GM13976 (cell line): Measurements from ENCODE around the gene PLCH1.
A peak's percentile ranks its signal among the peaks of the same experiment; 100 is the strongest.

Experiments used
- DNase-seq: peaks from one replicate; pipeline ENCODE4 v3.0.0; 2012; ENCODE audit warnings: low spot score
- CTCF ChIP-seq: IDR thresholded peaks from 2 replicates; pipeline ENCODE4 v1.5.1; 2012; ENCODE audit warnings: borderline replicate concordance, mild to moderate bottlenecking; ENCODE audit not compliant: insufficient read depth; ENCODE audit errors: extremely low read depth, missing control alignments, control extremely low read depth
- in situ Hi-C: fragments of 300-500 bp; cut with MboI; formaldehyde crosslinking; loops from one replicate; pipeline ENCODE4 v1.12.0; 2022; ENCODE audit warnings: low sequenced_read_pairs, mixed read lengths, inconsistent platforms; ENCODE audit not compliant: unreplicated experiment

The PLCH1 gene

GRCh38 chr3:155739154-155739553, 5.7 kb downstream of the PLCH1 start:
- no peak for TF ChIP-seq CTCF
- in situ Hi-C loops: no loop called here
- DNase-seq: no peak

- no peak for TF ChIP-seq CTCF
- in situ Hi-C loops: no loop called here
Measured at GRCh38 chr3:155738580-155739076, 6.2 kb downstream of the PLCH1 start.

GRCh38 chr3:155737844-155738460, 6.9 kb downstream of the PLCH1 start:
- in situ Hi-C loops: no loop called here
- no peak for TF ChIP-seq CTCF
- peak; percentile 35 for DNase-seq

More at GRCh38 chr3:155738580-155739076, 6.2 kb downstream of the PLCH1 start:
- DNase-seq: no peak

- TF ChIP-seq CTCF: no peak
- in situ Hi-C loops: no loop called here
- no peak for DNase-seq
Measured at GRCh38 chr3:155736381-155736780, 8.5 kb downstream of the PLCH1 start.

- in situ Hi-C loops: no loop called here
- DNase-seq: no peak
- TF ChIP-seq CTCF: no peak
Measured at GRCh38 chr3:155730843-155731242, 14.0 kb downstream of the PLCH1 start.

- no peak for TF ChIP-seq CTCF
- in situ Hi-C loops: no loop called here
- no peak for DNase-seq
Measured at GRCh38 chr3:155727836-155728235, 17.0 kb downstream of the PLCH1 start.
